ENCODE measurements around the gene LTB.
"Not testable (repeated sequence)": the region's sequence is repeated elsewhere in the genome, so short reads cannot be mapped to it uniquely, and the experiment has no call there.

Gene LTB

DNA sequence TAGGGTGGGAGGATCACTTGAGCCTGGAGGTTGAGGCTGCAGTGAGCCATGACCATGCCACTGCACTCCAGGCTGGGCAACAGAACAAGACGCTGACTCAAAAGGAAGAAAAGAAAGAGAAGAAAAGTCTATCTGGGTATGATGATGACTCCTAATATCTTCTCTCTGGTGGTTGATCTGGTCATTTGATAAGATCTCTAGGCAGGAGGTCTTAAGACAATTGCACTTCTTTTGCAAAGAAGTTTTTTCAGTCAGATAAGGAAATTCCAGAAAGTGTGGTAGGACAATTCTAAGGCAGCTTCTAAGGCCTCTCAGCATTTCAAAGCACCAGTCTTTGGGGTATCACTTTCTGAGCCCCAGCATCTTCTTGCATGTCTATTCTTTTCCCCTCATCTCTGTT lies 25.1 kb upstream of the LTB start:
- no peak for DNase-seq (ENCODE audit: low spot score)

DNA sequence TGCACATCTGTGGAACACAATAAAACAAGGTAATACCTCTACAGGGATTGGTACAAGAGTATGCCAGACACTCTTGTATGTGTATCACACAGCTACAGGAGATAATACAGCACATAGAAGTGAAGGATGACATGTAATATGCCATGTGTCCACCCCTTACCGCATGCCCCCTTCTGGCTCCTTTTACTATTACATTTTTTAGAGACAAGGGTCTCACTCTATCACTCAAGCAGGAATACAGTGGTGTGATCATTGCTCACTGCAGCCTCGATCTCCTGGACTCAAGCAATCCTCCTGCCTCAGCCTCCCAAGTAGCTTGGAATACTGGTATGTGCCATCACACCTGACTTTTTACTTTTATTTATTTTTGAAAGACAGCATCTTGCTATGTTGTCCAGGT lies 14.8 kb upstream of the LTB start:
- DNase-seq (ENCODE audit: low spot score) = peak; percentile 9

DNA sequence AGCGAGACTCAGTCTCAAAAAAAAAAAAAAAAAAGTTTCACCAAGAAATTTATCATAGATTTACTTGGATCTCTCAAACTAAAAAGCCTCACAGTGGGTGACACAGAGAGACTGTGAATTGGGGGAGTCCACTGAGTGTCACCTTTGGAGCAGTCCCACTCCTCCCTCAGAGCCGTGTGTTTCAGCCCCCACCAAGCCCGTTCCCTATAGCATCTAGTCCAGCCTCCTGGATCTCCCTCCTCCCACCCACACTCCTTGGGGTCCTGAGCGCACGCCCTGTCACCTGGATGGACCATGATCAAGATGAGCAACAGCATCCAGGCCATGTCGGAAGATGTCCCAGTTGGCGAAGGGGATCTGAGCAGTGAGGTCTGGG lies 10.2 kb upstream of the LTB start:
- no peak for DNase-seq (ENCODE audit: low spot score)

DNA sequence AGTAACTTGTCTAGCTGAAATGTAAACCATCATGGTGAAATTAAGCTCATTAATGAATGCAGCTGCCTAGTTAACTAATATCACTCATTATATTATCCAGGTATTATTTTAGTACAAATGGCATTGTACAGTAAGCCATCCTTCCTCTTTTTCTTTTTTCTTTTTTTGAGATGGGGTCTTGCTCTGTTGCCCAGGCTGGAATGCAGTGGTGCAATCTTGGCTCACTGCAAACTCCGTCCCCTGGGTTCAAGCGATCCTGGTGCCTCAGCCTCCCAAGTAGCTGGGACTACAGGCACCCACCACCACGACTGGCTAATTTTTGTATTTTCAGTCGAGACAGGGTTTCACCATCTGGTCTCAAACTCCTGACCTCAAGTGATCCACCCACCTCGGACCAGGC lies 8.5 kb upstream of the LTB start:
- not testable (repeated sequence) for DNase-seq (ENCODE audit: low spot score)

DNA sequence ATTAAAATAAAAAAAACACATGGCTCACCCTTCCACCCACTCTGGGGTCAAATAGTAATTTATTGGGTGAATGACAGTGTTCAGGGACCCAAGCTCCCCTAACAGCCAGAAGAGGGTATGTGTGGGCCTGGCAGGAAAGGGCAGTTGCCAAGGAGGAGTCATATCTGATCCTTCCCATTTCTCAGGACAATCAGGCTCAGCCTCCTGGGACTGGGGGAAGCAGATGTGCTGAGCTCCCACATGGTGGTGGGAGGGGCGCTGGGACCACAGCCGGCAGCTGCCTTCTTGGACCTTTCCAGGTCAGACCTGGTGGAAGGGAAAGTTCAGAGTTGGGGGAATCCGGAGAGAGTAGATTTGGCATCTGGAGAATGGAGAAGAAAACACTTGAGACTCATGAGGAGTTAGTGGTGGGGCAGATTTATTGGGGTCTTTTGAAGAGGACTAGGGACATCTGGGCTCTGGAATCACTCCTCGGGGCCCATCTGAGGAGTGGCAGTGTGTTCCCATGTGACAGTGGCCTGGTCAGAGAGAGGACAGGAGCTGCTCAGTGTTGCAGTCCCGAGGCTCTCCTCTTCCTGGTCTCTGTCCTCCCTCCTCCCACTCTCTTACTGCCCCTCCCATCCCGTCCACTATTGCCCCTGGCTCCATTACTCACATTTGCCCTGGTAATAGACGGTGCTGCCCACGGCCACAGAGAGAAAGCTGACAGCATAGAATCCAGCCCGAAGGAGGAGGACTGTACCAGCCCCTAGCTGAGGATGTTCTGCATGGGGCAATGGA lies 6.8 kb upstream of the LTB start:
- no peak for DNase-seq (ENCODE audit: low spot score)

DNA sequence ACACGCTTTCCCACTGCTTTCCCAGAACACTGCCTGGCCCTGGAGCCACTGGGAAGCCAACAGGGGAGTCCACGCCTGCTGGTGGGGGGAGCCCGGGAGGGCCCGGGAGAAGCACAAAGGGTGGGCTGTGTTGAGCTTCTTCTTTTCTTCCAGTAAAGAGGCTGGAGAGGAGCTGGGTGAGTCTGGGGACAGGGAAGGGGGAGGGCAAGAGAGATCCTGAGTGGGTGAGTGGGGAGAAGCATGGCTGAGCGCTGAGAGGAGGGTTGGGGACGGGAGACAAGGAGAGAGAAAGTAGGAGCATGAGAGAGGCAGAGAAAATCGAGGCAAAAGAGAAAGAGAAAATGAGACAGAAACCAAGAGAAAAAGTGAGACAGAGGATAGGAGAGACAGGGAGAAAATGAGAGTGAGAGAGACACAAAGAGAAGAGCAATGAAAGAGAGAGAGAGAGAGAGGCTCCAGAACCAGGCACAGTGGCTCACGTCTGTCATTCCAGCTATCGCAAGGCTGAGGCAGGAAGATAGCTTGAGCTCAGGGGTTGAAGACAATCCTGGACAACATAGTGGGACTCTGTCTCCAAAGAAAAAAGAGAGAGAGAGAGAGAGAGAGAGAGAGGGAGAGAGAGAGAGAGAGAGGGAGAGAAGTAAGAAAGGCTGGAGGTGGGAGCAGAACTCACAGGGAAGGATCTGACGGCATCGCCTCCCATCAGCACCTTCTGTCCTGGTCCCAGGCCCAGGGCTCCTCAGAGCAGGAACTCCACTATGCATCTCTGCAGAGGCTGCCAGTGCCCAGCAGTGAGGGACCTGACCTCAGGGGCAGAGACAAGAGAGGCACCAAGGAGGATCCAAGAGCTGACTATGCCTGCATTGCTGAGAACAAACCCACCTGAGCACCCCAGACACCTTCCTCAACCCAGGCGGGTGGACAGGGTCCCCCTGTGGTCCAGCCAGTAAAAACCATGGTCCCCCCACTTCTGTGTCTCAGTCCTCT lies 5.9 kb upstream of the LTB start:
- DNase-seq (ENCODE audit: low spot score) = no peak

DNA sequence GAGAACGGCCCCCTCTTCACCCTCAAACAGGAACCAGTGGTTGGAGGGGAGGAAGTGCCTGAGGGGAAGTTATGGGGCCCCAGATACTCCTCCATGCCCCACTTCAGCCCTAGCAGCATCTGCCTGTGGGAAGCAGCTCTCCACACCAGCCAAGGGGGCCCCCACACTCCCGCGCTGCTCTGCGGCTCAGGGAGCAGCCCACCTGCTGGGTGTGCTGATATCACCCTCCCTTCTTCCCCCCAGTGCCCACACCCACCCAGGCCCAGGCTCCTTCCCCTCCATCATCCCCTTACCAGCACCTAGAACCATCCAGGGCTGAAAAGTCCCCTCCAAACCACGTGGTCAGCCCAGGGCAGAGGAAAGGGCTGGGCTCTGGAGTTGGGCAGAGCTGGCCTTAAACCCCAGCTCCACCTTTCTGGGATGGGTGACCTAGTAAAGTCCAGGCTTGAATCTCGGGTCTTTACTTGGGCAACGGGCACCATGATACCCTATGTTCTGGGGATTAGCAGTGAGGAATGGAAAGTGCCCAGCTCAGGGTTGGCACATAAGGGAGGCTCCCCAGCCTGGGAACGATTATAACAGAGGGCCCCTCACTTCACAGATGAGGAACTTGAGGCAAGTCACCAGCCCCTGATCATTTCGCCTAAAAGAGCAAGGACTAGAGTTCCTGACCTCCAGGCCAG lies 4.5 kb upstream of the LTB start:
- no peak for DNase-seq (ENCODE audit: low spot score)

DNA sequence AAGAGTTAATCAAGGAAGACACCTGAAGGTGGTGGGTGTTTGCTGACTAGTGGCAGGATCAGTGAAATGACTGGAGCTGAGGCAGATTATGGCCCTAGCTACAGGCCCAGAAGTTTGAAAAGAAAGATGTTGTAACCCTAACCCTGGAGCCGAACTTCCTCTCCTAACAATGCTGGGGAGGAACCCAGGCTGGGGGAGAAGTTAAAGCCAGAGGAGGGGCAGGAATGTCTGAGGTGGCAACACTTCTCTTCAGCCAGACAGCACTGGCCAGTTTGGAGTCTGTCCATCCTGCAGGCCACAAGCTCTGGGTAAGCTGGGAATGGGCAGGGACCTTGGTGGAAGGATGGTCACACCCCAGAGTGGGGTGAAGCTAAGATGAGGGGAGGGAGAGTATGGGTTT lies 3.8 kb upstream of the LTB start, which contains the start of gene LST1:
LST1 (plus strand) TSS at position 270 of the 400 bp plus-strand sequence. CDS start 1,023 bp downstream, outside the sequence.
- no peak for DNase-seq (ENCODE audit: low spot score)

DNA sequence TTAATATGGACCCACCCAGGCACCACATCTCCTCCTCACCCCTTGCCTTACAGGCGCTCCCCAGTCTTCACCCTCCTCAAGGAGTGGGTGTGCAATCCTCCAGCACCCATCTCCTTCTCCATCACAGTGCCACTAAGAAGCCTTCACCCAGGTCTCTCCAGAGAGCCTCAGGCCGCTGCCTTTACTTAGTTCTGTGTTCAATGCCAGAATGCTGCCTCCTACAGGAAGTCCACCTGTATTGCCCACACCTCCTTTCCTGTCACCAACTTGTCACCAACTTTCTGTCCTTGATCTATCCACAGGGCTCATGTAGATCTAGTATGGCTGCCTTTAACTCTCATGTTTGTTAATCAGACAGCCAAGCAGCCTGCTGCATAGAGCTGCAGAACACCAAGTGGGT lies 3.3 kb upstream of the LTB start:
- peak; percentile 6 for DNase-seq (ENCODE audit: low spot score)

DNA sequence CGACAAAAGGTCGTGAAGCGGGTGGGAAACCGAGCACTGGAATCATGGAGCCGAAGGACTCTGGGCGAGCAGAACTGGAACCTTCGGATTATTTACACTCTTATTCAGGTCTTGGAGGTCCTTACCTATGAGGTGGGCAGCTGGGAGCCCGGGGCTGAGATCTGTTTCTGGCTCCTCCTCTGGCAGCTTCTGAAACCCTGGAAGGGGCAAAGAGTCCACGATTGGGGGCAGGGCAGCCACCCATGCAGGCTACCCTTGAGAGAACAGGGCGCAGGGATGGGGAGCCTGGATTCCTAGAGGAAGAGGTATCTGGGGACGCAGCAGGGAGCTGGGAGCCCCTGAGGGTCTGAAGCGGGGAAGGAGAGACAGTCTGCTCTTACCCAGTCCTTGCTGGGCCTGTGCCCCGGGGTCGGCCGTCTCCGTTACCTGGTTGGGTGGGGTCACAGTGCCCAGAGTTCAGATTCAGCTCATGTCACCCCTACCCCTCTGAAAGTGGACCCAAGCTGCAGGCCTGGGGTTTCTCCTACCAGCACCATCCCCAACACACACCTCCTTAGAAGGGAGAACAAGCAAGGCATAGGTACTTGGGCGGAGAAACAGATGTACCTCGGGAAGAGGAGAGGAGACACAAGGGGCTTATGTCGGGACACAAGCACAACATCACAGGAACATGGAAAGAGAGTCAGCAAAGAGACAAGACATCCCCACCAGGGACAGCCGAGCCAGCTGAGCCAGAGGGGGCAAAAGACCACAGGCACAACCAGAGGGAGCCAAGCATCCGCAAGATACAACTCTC lies 592 bp downstream of the LTB start:
- no peak for DNase-seq (ENCODE audit: low spot score)

DNA sequence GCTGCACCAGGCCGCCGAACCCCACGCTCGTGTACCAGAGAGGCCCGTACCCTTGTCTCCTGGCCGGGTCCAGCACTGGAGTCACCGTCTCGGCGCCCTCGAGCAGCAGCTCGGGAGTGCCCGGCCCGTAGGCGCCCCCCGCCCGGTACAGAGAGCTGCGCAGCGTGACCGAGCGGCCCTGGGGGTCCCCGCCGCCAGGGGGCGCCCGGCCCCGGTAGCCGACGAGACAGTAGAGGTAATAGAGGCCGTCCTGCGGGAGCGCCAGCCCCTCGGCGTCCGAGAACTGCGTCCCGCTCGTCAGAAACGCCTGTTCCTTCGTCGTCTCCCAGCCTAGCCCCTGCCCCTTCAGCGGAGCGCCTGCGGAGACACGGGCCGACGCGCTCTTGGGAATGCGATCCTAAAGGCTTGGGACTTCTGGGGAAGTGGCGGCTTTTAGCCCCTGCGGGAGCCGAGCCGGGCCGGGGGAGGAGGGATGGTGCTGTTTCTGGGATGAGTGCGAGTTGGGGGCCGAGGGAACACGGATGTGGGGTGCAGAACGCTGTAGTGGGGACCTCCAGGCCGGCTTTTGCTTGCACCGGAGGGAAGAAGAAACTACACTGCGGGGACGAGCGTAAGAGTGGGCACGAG lies 1.3 kb downstream of the LTB start:
- peak; percentile 81 for DNase-seq (ENCODE audit: low spot score)

DNA sequence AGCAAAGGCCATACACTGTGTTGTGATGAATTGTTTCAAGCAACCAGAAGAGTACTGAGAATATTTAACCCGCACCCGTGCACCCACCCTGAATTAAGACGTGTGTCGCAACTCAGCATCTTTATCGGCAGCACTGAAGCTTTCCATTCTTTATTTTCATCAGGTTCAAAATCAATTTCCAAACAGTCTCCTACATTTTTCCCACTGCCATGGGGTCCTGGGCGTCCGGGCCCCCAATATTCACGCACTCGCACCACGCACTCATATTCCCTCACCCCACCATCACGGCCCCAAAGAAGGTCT lies 1.8 kb downstream of the LTB start:
- DNase-seq (ENCODE audit: low spot score) = no peak

DNA sequence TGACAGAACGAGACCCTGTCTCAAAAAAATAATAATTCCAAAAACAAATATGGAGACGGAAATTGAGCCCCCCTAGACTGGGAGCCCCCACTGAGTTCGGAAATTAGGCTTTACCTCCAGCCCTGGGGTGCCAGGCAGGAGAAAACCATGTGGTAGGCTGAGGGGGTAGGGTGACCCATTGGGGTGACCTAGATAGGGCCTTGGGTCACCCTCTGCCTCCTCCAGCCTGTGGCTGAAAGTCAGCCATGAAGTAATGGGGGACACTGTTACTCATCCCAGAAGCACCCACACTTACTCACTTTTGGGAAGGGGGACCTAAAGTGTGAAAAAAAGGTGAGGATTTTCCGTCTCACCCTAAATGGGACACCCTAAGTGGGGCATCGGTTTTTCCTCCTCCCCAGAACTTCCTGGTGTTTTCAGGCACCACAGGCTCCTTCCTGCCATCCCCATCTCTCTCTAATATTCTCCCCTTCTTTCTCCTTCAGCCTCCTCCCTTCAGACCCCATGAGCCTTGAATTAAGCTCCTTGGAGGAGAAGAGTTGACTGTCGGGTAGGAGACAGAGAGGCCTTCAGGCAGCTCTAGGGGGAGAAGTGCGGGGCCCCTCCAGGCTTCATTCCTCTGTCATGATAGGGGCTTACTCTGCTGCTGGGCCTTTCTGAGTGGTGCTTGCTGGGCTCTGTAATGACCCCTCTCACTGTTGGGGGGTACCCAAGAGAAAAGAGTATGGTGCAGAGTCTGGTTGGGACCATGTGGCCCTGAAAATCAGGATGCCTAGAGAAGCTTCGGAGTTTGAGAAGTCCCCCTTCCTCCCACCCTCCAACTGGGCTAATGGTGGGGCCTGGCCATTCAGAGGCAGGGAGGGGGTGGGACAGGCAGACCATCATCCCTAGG lies 2.4 kb downstream of the LTB start:
- DNase-seq (ENCODE audit: low spot score) = no peak

DNA sequence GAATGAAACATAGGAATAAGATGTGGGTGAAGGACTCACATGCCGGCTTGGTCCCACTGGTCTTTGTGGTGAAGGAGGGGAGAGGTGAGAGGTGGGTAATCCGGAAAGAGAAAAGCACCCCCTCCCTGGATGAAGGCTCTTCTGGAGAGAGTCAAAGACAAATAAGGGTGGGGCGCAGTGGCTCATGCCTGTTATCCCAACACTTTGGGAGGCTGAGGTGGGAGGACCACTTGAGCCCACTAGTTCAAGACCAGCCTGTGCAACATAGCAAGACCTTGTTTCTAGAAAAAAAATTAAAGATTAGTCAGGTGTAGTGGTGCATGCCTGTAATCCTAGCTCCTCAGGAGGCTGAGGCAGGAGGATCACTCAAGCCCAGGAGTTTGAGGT lies 3.1 kb downstream of the LTB start:
- DNase-seq (ENCODE audit: low spot score) = no peak

DNA sequence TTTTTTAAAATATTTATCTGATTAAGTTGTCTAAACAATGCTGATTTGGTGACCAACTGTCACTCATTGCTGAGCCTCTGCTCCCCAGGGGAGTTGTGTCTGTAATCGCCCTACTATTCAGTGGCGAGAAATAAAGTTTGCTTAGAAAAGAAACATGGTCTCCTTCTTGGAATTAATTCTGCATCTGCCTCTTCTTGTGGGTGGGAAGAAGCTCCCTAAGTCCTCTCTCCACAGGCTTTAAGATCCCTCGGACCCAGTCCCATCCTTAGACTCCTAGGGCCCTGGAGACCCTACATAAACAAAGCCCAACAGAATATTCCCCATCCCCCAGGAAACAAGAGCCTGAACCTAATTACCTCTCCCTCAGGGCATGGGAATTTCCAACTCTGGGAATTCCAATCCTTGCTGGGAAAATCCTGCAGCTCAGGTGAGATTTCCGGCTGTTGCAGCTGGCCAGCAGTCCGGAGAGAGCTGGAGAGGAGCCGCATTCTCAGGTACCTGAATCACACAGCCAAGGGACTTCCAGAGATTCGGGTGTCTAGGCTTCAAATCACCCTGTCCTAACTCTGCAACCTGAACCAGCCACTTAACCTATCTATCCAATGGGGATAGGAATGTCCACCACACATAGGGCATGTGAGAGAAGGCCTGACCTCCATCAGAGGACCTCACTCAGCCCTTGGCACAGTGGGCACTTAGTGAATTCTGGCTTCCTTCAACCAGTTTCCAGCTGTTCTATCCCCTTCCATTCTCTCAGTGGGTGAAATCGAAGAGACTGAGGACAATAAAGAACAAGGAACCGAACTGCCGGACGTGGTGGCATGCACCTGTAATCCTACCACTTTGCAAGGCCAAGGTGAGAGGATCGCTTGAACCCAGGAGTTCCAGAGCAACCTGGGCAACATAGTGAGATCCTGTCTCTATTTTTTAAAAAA lies 3.8 kb downstream of the LTB start:
- DNase-seq (ENCODE audit: low spot score) = no peak

DNA sequence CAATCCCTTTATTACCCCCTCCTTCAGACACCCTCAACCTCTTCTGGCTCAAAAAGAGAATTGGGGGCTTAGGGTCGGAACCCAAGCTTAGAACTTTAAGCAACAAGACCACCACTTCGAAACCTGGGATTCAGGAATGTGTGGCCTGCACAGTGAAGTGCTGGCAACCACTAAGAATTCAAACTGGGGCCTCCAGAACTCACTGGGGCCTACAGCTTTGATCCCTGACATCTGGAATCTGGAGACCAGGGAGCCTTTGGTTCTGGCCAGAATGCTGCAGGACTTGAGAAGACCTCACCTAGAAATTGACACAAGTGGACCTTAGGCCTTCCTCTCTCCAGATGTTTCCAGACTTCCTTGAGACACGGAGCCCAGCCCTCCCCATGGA lies 4.7 kb downstream of the LTB start:
- no peak for DNase-seq (ENCODE audit: low spot score)

DNA sequence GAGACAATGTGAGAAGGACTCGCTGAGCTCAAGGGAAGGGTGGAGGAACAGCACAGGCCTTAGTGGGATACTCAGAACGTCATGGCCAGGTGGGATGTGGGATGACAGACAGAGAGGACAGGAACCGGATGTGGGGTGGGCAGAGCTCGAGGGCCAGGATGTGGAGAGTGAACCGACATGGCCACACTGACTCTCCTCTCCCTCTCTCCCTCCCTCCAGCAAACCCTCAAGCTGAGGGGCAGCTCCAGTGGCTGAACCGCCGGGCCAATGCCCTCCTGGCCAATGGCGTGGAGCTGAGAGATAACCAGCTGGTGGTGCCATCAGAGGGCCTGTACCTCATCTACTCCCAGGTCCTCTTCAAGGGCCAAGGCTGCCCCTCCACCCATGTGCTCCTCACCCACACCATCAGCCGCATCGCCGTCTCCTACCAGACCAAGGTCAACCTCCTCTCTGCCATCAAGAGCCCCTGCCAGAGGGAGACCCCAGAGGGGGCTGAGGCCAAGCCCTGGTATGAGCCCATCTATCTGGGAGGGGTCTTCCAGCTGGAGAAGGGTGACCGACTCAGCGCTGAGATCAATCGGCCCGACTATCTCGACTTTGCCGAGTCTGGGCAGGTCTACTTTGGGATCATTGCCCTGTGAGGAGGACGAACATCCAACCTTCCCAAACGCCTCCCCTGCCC lies 5.2 kb downstream of the LTB start:
- DNase-seq (ENCODE audit: low spot score) = no peak

DNA sequence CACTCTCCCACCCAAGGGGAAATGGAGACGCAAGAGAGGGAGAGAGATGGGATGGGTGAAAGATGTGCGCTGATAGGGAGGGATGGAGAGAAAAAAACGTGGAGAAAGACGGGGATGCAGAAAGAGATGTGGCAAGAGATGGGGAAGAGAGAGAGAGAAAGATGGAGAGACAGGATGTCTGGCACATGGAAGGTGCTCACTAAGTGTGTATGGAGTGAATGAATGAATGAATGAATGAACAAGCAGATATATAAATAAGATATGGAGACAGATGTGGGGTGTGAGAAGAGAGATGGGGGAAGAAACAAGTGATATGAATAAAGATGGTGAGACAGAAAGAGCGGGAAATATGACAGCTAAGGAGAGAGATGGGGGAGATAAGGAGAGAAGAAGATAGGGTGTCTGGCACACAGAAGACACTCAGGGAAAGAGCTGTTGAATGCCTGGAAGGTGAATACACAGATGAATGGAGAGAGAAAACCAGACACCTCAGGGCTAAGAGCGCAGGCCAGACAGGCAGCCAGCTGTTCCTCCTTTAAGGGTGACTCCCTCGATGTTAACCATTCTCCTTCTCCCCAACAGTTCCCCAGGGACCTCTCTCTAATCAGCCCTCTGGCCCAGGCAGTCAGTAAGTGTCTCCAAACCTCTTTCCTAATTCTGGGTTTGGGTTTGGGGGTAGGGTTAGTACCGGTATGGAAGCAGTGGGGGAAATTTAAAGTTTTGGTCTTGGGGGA lies 6.1 kb downstream of the LTB start:
- DNase-seq (ENCODE audit: low spot score) = no peak

All from LoVo (cell line).